KOPT-K1 (cell line): ENCODE data around the gene LAT.
A peak's percentile ranks its signal among the peaks of the same experiment; 100 is the strongest.
"Not testable (repeated sequence)": the region's sequence is repeated elsewhere in the genome, so short reads cannot be mapped to it uniquely, and the experiment has no call there.

ENCODE experiments used
- H3K27ac ChIP-seq: fragments of 200-600 bp; sonication (generic); 2 replicates; pipeline ENCODE4 v1.5.1; 2016; ENCODE audit warnings: antibody characterized with exemption, mild to moderate bottlenecking, low read depth, low read length; ENCODE audit not compliant: poor library complexity, severe bottlenecking
- H3K36me3 ChIP-seq: fragments of 200-600 bp; sonication (generic); 2 replicates; pipeline ENCODE4 v1.5.1; 2017; ENCODE audit warnings: antibody characterized with exemption, mild to moderate bottlenecking, low read length, moderate library complexity; ENCODE audit not compliant: insufficient read depth
- H3K9me3 ChIP-seq: fragments of 200-600 bp; sonication (generic); 2 replicates; pipeline ENCODE4 v1.5.1; 2017; ENCODE audit warnings: antibody characterized with exemption, low read length, mild to moderate bottlenecking; ENCODE audit not compliant: insufficient read depth, poor library complexity, severe bottlenecking

LAT gene

DNA sequence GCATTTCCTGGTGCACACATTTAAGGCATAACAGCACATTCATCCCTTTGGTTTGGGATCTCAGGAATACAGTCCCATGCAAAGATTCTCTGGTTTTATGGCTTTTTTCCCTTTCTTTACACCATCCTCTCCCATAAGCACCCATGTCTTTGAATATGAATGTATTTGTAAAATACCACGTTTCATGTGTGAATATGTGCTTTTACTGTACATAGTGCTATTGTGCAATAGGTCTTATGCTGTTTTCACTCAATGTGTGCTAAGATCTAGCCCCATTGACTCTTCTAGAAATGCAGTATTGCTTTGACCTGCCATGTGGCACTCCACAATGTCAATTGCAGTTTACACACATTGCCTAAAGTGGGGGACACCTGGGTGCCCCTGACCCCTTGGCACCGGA is 20.4 kb upstream of the LAT start:
- no peaks in the 10 kb centered on the region for H3K9me3 ChIP-seq
- peaks cover 68% of the 10 kb centered on the region for H3K36me3 ChIP-seq
- no peak overlapping the region for H3K27ac ChIP-seq

DNA sequence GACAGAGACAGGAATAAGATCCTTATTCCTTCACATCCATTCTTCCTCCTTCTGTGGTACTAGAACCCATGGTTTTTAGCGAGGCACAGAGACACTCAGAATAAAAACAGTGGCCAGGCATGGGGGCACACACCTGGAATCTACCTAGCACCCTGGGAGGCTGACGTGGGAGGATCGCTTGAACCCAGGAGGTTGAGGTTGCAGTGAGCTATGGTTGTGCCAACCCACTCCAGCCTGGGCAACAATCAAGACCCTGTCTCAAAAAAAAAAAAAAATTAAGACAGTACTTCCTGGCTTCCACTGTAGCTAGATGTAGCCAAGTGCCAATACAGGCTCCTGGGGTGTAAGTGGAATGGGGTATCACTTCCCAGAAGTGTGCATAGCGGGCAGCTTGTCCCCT is 17.7 kb upstream of the LAT start:
- Histone ChIP-seq H3K27ac (no peak overlapping the region), H3K36me3 (peaks cover 41% of the 10 kb centered on the region), H3K9me3 (no peaks in the 10 kb centered on the region)

- not testable (repeated sequence) for H3K27ac ChIP-seq, H3K9me3 ChIP-seq
- peaks cover 16% of the 10 kb centered on the region for H3K36me3 ChIP-seq
Measured at GRCh38 chr16:28969696-28970095, 15.2 kb upstream of the LAT start.

DNA sequence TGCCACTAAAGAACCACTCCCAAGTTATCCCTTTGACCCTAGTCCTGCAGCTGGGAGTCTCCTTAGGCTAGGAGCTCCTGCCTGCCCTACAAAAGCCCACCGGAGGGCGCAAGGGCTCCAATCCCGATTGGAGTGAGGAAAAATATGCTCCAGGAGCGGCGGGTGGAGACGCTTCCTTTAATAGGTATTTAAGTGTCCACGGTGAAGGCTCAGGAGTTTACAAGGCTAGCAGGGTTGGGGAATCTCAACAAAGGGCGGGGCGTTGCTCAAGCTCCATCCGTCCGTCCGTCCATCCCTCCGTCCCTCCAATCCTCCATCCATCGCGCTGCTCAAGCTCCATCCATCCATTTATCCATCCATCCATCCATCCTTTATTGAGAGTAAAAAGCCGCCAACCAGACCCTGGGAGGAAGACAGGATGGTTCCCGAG is 10.8 kb upstream of the LAT start:
- H3K27ac ChIP-seq = peak overlapping the region; percentile 82
- H3K36me3 ChIP-seq = peaks cover 17% of the 10 kb centered on the region; the same call in 1 of the 2 replicates
- no peaks in the 10 kb centered on the region for H3K9me3 ChIP-seq

- peaks cover 23% of the 10 kb centered on the region; the same call in 1 of the 2 replicates for H3K36me3 ChIP-seq
- peak within 1 kb of the TSS; percentile 82 for H3K27ac ChIP-seq
- H3K9me3 ChIP-seq = no peaks in the 10 kb centered on the region
Measured at GRCh38 chr16:28974437-28975157, 10.3 kb upstream of the LAT start, which contains the start of gene SPNS1. SPNS1 (plus strand) TSS chr16:28974778; CDS start chr16:28975152, 374 bp downstream.

DNA sequence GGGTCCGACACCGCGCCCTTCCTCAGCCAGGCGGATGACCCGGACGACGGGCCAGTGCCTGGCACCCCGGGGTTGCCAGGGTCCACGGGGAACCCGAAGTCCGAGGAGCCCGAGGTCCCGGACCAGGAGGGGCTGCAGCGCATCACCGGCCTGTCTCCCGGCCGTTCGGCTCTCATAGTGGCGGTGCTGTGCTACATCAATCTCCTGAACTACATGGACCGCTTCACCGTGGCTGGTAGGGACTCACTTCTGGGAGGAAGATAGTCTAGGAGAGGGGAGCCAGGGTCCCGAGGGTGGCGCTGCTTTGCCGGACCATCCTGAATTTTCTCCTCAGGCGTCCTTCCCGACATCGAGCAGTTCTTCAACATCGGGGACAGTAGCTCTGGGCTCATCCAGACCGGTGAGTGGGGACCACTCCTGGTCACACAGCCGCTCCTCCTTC is 9.7 kb upstream of the LAT start:
- Histone ChIP-seq H3K27ac (peak overlapping the region; percentile 82), H3K9me3 (no peaks in the 10 kb centered on the region), H3K36me3 (peaks cover 24% of the 10 kb centered on the region; the same call in 1 of the 2 replicates)

DNA sequence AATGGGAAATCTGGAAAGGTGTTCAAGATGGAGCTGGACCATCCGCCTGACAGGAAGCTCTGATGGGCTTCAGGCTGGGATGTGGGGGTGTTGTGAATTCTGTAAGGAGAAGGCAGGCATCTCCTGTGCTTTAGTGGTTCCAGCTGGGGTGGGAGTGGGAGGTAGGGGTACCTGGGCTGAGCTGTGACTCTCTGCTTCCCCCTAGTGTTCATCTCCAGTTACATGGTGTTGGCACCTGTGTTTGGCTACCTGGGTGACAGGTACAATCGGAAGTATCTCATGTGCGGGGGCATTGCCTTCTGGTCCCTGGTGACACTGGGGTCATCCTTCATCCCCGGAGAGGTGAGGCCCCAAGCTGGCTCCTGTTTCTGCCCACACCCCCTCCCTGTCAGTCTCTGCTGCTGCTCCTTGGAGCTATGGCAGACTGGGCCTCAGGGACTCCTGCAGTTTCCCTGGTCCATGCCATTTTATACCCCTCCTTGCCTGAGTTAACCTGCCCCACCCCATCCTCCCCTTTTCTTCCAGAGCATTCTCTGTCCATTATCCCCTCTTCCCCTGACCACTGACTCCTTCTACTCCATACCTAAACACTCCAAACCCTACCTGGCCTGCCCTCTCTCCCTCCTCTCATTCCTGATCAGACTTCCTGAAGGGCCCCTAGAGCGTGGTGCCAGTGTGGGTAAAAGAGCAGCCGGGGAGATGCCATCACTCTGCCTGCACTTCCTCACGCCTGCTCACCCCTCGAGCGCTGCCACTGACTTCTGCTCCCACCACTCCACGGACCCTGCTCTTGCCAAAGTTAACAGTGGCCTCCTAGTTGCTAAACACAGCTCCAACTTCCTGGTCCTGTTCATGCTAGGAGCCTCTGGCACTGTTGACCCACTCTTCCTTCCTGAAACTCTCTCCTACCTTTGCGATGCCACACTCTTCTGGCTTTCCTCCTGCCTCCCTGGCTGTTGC is 6.9 kb upstream of the LAT start:
- H3K27ac ChIP-seq = no peak overlapping the region
- H3K36me3 ChIP-seq = peaks cover 47% of the 10 kb centered on the region
- H3K9me3 ChIP-seq = peaks cover 9% of the 10 kb centered on the region

- H3K27ac ChIP-seq, H3K9me3 ChIP-seq: not testable (repeated sequence)
- H3K36me3 ChIP-seq = peaks cover 60% of the 10 kb centered on the region
Measured at GRCh38 chr16:28980330-28980729, 4.5 kb upstream of the LAT start.

GRCh38 chr16:28980929-28981328 is 3.9 kb upstream of the LAT start:
- H3K9me3 ChIP-seq = peaks cover 9% of the 10 kb centered on the region
- H3K27ac ChIP-seq = peak overlapping the region; percentile 17
- peaks cover 66% of the 10 kb centered on the region for H3K36me3 ChIP-seq

- Histone ChIP-seq H3K9me3 (peaks cover 9% of the 10 kb centered on the region), H3K36me3 (peaks cover 72% of the 10 kb centered on the region), H3K27ac (peak overlapping the region; percentile 17)
Measured at GRCh38 chr16:28981517-28981916, 3.3 kb upstream of the LAT start.

- Histone ChIP-seq H3K27ac (peak overlapping the region; percentile 100), H3K9me3 (peaks cover 9% of the 10 kb centered on the region), H3K36me3 (peaks cover 77% of the 10 kb centered on the region)
Measured at GRCh38 chr16:28982418-28982817, 2.4 kb upstream of the LAT start.

- H3K9me3 ChIP-seq = peaks cover 9% of the 10 kb centered on the region
- peaks cover 78% of the 10 kb centered on the region for H3K36me3 ChIP-seq
- peak overlapping the region; percentile 100 for H3K27ac ChIP-seq
Measured at GRCh38 chr16:28982949-28983348, 1.9 kb upstream of the LAT start.

- Histone ChIP-seq H3K9me3 (peaks cover 9% of the 10 kb centered on the region), H3K27ac (peak overlapping the region; percentile 100), H3K36me3 (peaks cover 78% of the 10 kb centered on the region)
Measured at GRCh38 chr16:28983644-28984043, 1.2 kb upstream of the LAT start.

GRCh38 chr16:28984091-28984490 is 761 bp upstream of the LAT start:
- H3K27ac ChIP-seq = peak overlapping the region; percentile 100
- peaks cover 78% of the 10 kb centered on the region for H3K36me3 ChIP-seq
- H3K9me3 ChIP-seq = peaks cover 9% of the 10 kb centered on the region
